ENCODE results near the gene MAPKAP1. TPM values are rescaled to one million over a fixed set of nuclear protein-coding genes. Genes with fewer than 3 reads are reported as not detected.

MAPKAP1 gene
- total RNA-seq, 1 experiment from 2014 or later, result 104 TPM

GRCh38 chr9:125396799-125397198, 310.2 kb downstream of the MAPKAP1 start:
- DNase-seq (ENCODE audit: low read depth, low spot score), result no peak
- in situ Hi-C loops (cut with HindIII; ENCODE audit: low pct_unique_long_range_greater_than_20kb, low sequenced_read_pairs), result no loop called here

- in situ Hi-C loops (cut with HindIII; ENCODE audit: low pct_unique_long_range_greater_than_20kb, low sequenced_read_pairs), result no loop called here
- no peak for DNase-seq (ENCODE audit: low read depth, low spot score)
Observed at GRCh38 chr9:125393426-125393825, 313.6 kb downstream of the MAPKAP1 start.

DNA sequence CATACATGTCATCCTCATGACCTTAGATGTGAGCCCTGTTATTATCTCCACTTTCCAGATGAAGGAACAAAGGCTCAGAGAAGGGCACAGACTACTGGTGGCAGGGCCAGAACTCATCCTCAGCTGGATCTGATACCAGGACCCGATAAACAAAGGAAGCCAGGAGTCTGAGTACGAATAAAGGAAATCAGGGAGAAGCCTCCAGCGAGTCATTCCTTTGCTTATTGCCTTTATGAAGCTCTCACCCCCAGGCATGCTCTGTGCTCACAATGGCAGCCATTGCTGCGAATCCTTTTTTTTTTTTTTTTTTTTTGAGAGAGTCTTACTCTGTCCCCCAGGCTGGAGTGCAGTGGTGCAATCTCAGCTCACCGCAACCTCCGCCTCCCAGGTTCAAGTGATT, 315.3 kb downstream of the MAPKAP1 start:
- in situ Hi-C loops (cut with HindIII; ENCODE audit: low pct_unique_long_range_greater_than_20kb, low sequenced_read_pairs), result no loop called here
- DNase-seq (ENCODE audit: low read depth, low spot score), result no peak

GRCh38 chr9:125388978-125389377, 318.0 kb downstream of the MAPKAP1 start:
- in situ Hi-C loops (cut with HindIII; ENCODE audit: low pct_unique_long_range_greater_than_20kb, low sequenced_read_pairs), result no loop called here
- DNase-seq (ENCODE audit: low read depth, low spot score), result no peak

DNA sequence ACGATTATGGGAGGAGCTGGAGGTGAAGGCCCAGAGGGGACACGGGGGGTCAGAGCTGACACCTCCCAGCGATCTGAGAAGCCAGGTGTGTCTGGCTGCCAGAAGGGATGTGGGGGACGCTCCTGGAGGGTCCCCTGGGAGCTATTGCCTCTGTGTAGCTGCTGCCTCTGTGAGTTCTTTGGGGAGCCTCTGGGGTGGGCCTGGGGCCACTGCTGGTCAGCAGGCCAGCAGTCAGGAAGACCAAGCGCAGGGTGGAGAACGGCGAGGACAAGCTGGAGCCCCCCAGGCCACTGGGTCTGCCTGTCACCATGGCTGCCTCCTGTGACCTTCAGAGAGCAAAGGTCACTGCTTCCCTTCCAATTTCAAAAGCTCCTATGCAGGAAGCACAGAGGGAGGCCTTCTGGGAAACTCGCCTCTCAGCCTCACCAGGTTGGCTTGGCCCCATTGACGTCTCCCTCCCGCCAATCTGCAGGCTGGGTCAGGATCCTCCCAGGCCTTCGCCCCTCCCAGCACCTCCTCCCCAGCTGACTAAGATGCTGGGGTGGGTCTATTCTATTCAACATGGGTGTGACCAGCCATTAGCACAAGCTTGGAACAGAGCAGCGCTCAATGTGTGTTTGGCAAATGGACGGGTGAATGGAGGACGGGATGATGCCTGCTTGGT, 319.0 kb downstream of the MAPKAP1 start:
- in situ Hi-C loops (cut with HindIII; ENCODE audit: low pct_unique_long_range_greater_than_20kb, low sequenced_read_pairs), result no loop called here
- no peak for DNase-seq (ENCODE audit: low read depth, low spot score)

Small RNA genes within 50 kb of the gene (small RNA-seq; reads per million reads assigned to genes)
- gene RF00017, result 0 reads per million in 2 experiments

Other genes with a start within 250 kb of the MAPKAP1 start
- gene PBX3, start 40.2 kb upstream of the MAPKAP1 start, total RNA-seq (2014; rRNA removed; shearing (Covaris generic)), result 9.3 and 10.4 TPM in 2 replicates

Data from SK-MEL-5 (cell line).